ENCODE results near the gene PSME1. TPM values are rescaled to one million over a fixed set of nuclear protein-coding genes. Genes with fewer than 3 reads are reported as not detected.

The PSME1 gene
- total and polyA plus RNA-seq, 2 of the 13 experiments (the other 11 are each of a cell fraction or from before 2014, with no cell fraction given): 159 to 608 TPM

GRCh38 chr14:24141097-24141880 lies 5.3 kb downstream of the PSME1 start, which contains the start of gene EMC9 (continued):
- TF ChIP-seq PRDM10 (CRISPR knock-in tag; IDR thresholded peaks at IDR 0.05; ENCODE audit: low read depth): peak; percentile 83; the same call in 1 of the 2 replicates
- TF ChIP-seq ZNF468 (CRISPR knock-in tag; IDR thresholded peaks at IDR 0.05): peak; percentile 99
- TF ChIP-seq ZXDC (CRISPR knock-in tag; IDR thresholded peaks at IDR 0.05): no peak
- TF ChIP-seq SMAD3 (CRISPR knock-in tag; IDR thresholded peaks at IDR 0.05): no peak; the same call in 1 of the 2 replicates
- TF ChIP-seq ZFP41 (CRISPR knock-in tag; IDR thresholded peaks at IDR 0.05; ENCODE audit: borderline replicate concordance): no peak; the same call in 1 of the 2 replicates
- TF ChIP-seq FOXO4 (CRISPR knock-in tag; conservative IDR thresholded peaks at IDR 0.05): no peak
- TF ChIP-seq CAMTA2 (CRISPR knock-in tag; IDR thresholded peaks at IDR 0.05; ENCODE audit: borderline replicate concordance): peak; percentile 98
- no peak for TF ChIP-seq NCOA5 (CRISPR knock-in tag; IDR thresholded peaks at IDR 0.05)
- TF ChIP-seq TSC22D2 (CRISPR knock-in tag; IDR thresholded peaks at IDR 0.05; ENCODE audit: borderline replicate concordance): no peak; the same call in 1 of the 2 replicates
- TF ChIP-seq ATRX (CRISPR knock-in tag; IDR thresholded peaks at IDR 0.05; ENCODE audit: borderline replicate concordance): 0 out of 2 replicates have a peak, but pooled peaks have one; percentile 9
- TF ChIP-seq MTA3 (CRISPR knock-in tag; IDR thresholded peaks at IDR 0.05): no peak
- peak; percentile 87 for TF ChIP-seq MXD4 (CRISPR knock-in tag; IDR thresholded peaks at IDR 0.05)
- no peak for TF ChIP-seq ZNF101 (CRISPR knock-in tag; IDR thresholded peaks at IDR 0.05; ENCODE audit: borderline replicate concordance, low read depth)
- peak; percentile 73 for TF ChIP-seq PAXIP1 (CRISPR knock-in tag; conservative IDR thresholded peaks at IDR 0.05)
- peak; percentile 91 for TF ChIP-seq SNAI1 (CRISPR knock-in tag; IDR thresholded peaks at IDR 0.05; ENCODE audit: borderline replicate concordance)
- peak; percentile 71; the same call in 1 of the 2 replicates for TF ChIP-seq ZBTB7B (CRISPR knock-in tag; IDR thresholded peaks at IDR 0.05)
- TF ChIP-seq BCL6 (CRISPR knock-in tag; IDR thresholded peaks at IDR 0.05): no peak; the same call in 1 of the 2 replicates

Measured in HepG2 (cell line).